ENCODE results near the gene TRAPPC14. TPM values are rescaled to one million over a fixed set of nuclear protein-coding genes. Genes with fewer than 3 reads are reported as not detected.
"Not testable (repeated sequence)": the region's sequence is repeated elsewhere in the genome, so short reads cannot be mapped to it uniquely, and the experiment has no call there.

TRAPPC14 gene
- total RNA-seq, 1 donor from 2014 or later: 19.7 TPM

- Histone ChIP-seq H3K27ac (no peak overlapping the region), H3K9me3 (no peaks in the 10 kb centered on the region), H3K4me3 (no peak overlapping the region), H3K36me3 (no peaks in the 10 kb centered on the region), H3K4me1 (no peaks in the 10 kb centered on the region), H3K27me3 (no peaks in the 10 kb centered on the region)
- intact Hi-C loops (cut with DNase I): loop anchor here (10.0 kb wide), 1 partner anchor 77 kb away; the partner anchor contains the start of gene PVRIG
- ATAC-seq (no peak), DNase-seq (no peak)
- no peak for TF ChIP-seq CTCF (IDR thresholded peaks at IDR 0.05)
Observed at GRCh38 chr7:100137851-100138760, 20.4 kb downstream of the TRAPPC14 start.

- no peaks in the 10 kb centered on the region for H3K9me3 ChIP-seq
- DNase-seq (no peak), ATAC-seq (peak; percentile 91)
- no peak overlapping the region for H3K27ac ChIP-seq
- H3K4me3 ChIP-seq: no peak overlapping the region
- H3K4me1 ChIP-seq: peaks cover 6% of the 10 kb centered on the region
- H3K36me3 ChIP-seq: no peaks in the 10 kb centered on the region
- intact Hi-C loops (cut with DNase I): loop anchor here (10.0 kb wide), 1 partner anchor 82 kb away; the partner anchor contains the start of gene PVRIG
- H3K27me3 ChIP-seq: no peaks in the 10 kb centered on the region
- TF ChIP-seq CTCF (IDR thresholded peaks at IDR 0.05): peak; percentile 77
Observed at GRCh38 chr7:100132697-100133151, 25.8 kb downstream of the TRAPPC14 start.

- H3K4me3 ChIP-seq: no peak overlapping the region
- peaks cover 6% of the 10 kb centered on the region for H3K4me1 ChIP-seq
- H3K9me3 ChIP-seq: no peaks in the 10 kb centered on the region
- TF ChIP-seq CTCF (IDR thresholded peaks at IDR 0.05): no peak
- no peaks in the 10 kb centered on the region for H3K27me3 ChIP-seq
- no peak for ATAC-seq
- H3K27ac ChIP-seq: no peak overlapping the region
- intact Hi-C loops (cut with DNase I): loop anchor here (10.0 kb wide), 1 partner anchor 83 kb away; the partner anchor contains the start of gene PVRIG
- no peak for DNase-seq
- H3K36me3 ChIP-seq: no peaks in the 10 kb centered on the region
Observed at GRCh38 chr7:100132126-100132525, 26.4 kb downstream of the TRAPPC14 start.

GRCh38 chr7:100130608-100131453 lies 27.7 kb downstream of the TRAPPC14 start:
- no peak overlapping the region for H3K4me3 ChIP-seq
- ATAC-seq (peak; percentile 45), DNase-seq (peak; percentile 88)
- intact Hi-C loops (cut with DNase I): loop anchor here (10.0 kb wide), 1 partner anchor 84 kb away; the partner anchor contains the start of gene PVRIG
- H3K4me1 ChIP-seq: peaks cover 12% of the 10 kb centered on the region
- no peak overlapping the region for H3K27ac ChIP-seq
- no peaks in the 10 kb centered on the region for H3K27me3 ChIP-seq
- H3K9me3 ChIP-seq: no peaks in the 10 kb centered on the region
- peak; percentile 87 for TF ChIP-seq CTCF (IDR thresholded peaks at IDR 0.05)
- no peaks in the 10 kb centered on the region for H3K36me3 ChIP-seq

- H3K27me3 ChIP-seq, ATAC-seq, DNase-seq, H3K9me3 ChIP-seq, H3K27ac ChIP-seq, H3K36me3 ChIP-seq, H3K4me3 ChIP-seq: not testable (repeated sequence)
- H3K4me1 ChIP-seq: peaks cover 16% of the 10 kb centered on the region
- intact Hi-C loops (cut with DNase I): loop anchor here (10.0 kb wide), 1 partner anchor 85 kb away; the partner anchor contains the start of gene PVRIG
Observed at GRCh38 chr7:100130220-100130607, 28.3 kb downstream of the TRAPPC14 start.
